Right atrium auricular region (tissue), 2 donors: ENCODE data around the gene HBD. TPM values are rescaled to one million over a fixed set of nuclear protein-coding genes. Genes with fewer than 3 reads are reported as not detected.

Experiments
- DNase-seq: peaks from one replicate; pipeline ENCODE4 v3.0.0-alpha.2; 2019; ENCODE audit warnings: low spot score
- H3K27ac ChIP-seq, 2 donors: fragments of 200-600 bp; sonication (generic); 1 replicate in 1 of 2; 2 replicates in 1 of 2; pipeline ENCODE4 v1.5.1; 2016 to 2019
- H3K27me3 ChIP-seq, 2 donors: fragments of 200-600 bp; sonication (generic); one replicate each; pipeline versions ENCODE4 v1.5.1 to v1.6.0; 2017 to 2019
- H3K36me3 ChIP-seq: fragments of 200-600 bp; sonication (generic); one replicate; pipeline ENCODE4 v1.5.1; 2016
- H3K4me1 ChIP-seq, 2 donors: fragments of 200-600 bp; sonication (generic); one replicate each; pipeline versions ENCODE4 v1.5.1 to v1.6.0; 2017 to 2019
- H3K4me3 ChIP-seq, 2 donors: fragments of 200-600 bp; sonication (generic); 1 replicate in 1 of 2; 2 replicates in 1 of 2; pipeline ENCODE4 v1.5.1; 2017 to 2019; ENCODE audit warnings: mild to moderate bottlenecking in 1 of 2, moderate library complexity in 1 of 2
- H3K9me3 ChIP-seq, 2 donors: fragments of 200-600 bp; sonication (generic); one replicate each; pipeline ENCODE4 v1.5.1; 2019
- total RNA-seq, 2 donors: library from RNA; depleted of rRNA; stranded (reverse); fragments of >200 nt; gene quantifications; one replicate each; pipeline ENCODE4 v1.1.0, GENCODE V29; 2016
- TF ChIP-seq, protein P1 (sequence below), 2 donors: fragments of 200-600 bp; sonication (generic); IDR thresholded peaks; one replicate each; pipeline ENCODE4 v1.5.1; 2019; ENCODE audit warnings: antibody characterized with exemption in 2 of 2

Gene HBD
- total RNA-seq, 2 donors from 2014 or later, result 2.1 to 2.4 TPM

DNA sequence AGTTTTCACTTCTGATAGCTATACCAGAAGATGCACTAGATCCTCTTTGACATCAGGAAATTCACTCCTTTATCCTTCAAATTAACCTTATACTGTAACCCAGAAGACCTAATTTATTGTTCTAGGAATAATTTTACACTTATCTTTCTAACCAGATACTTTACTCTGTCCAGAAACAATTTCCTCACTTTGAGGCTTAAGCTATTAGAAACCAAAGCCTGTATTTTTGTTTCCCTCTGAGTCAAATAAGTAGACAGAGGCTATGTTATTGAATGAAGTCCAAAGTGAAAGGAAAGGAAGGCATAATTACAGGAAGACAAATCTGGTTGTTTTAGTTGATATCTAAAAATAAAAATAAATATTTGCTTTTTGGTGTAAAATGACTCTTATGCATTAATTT lies 36.0 kb downstream of the HBD start:
- Histone ChIP-seq H3K4me1 (no peaks in the 10 kb centered on the region), H3K9me3 (no peaks in the 10 kb centered on the region), H3K27me3 (no peaks in the 10 kb centered on the region), H3K27ac (no peak overlapping the region), H3K4me3 (no peak overlapping the region), H3K36me3 (no peaks in the 10 kb centered on the region)
- TF ChIP-seq, protein P1, sequence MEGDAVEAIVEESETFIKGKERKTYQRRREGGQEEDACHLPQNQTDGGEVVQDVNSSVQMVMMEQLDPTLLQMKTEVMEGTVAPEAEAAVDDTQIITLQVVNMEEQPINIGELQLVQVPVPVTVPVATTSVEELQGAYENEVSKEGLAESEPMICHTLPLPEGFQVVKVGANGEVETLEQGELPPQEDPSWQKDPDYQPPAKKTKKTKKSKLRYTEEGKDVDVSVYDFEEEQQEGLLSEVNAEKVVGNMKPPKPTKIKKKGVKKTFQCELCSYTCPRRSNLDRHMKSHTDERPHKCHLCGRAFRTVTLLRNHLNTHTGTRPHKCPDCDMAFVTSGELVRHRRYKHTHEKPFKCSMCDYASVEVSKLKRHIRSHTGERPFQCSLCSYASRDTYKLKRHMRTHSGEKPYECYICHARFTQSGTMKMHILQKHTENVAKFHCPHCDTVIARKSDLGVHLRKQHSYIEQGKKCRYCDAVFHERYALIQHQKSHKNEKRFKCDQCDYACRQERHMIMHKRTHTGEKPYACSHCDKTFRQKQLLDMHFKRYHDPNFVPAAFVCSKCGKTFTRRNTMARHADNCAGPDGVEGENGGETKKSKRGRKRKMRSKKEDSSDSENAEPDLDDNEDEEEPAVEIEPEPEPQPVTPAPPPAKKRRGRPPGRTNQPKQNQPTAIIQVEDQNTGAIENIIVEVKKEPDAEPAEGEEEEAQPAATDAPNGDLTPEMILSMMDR (IDR thresholded peaks at IDR 0.05), result no peak
- no peak for DNase-seq

DNA sequence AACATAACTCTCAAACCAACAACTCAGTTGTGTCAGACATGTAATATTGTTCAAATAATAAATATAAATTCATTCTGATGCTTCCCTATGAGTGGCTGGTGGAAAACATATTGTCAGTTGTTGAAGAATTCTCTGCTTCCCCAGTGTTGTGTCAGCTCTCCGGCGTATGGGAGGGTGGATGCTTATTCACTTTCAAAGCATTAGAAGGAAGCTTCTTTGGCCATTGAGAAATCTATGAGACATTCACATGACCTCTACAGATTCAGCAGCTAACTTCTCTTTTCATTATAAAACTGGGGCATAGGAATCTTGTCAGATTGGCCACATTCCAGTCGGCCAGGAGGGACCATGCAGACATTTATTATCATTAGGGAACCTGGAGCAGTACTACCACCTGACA lies 36.7 kb downstream of the HBD start:
- Histone ChIP-seq H3K27ac (no peak overlapping the region), H3K4me1 (no peaks in the 10 kb centered on the region), H3K27me3 (no peaks in the 10 kb centered on the region), H3K9me3 (peaks cover 0 to 3% of the 10 kb centered on the region in 2 donors), H3K4me3 (no peak overlapping the region), H3K36me3 (no peaks in the 10 kb centered on the region)
- TF ChIP-seq, protein P1 (IDR thresholded peaks at IDR 0.05), result no peak
- no peak for DNase-seq

DNA sequence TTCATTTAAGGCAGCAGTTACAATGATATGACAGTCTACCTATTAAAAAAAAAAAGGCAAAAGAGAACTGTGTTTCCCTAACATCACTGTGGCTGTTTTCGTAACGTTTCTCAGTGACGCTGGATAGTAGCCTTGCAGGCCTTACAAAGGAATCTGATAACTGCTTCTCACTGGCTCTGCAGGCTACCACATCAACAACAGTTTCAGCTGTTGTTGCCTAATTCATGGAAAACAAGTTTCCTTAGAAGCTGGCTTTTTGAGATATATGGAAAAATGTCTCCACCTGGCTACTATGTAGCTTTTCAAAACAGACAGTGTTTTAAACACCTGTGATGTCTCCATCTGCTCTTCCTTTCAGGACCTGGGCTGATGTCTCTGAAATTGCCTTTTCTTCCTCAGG lies 37.6 kb downstream of the HBD start:
- TF ChIP-seq, protein P1 (IDR thresholded peaks at IDR 0.05), result no peak
- no peak overlapping the region for H3K27ac ChIP-seq
- no peaks in the 10 kb centered on the region for H3K36me3 ChIP-seq
- H3K9me3 ChIP-seq, result peaks cover 0 to 3% of the 10 kb centered on the region in 2 donors
- no peak for DNase-seq
- no peaks in the 10 kb centered on the region for H3K4me1 ChIP-seq
- no peak overlapping the region for H3K4me3 ChIP-seq
- no peaks in the 10 kb centered on the region for H3K27me3 ChIP-seq

DNA sequence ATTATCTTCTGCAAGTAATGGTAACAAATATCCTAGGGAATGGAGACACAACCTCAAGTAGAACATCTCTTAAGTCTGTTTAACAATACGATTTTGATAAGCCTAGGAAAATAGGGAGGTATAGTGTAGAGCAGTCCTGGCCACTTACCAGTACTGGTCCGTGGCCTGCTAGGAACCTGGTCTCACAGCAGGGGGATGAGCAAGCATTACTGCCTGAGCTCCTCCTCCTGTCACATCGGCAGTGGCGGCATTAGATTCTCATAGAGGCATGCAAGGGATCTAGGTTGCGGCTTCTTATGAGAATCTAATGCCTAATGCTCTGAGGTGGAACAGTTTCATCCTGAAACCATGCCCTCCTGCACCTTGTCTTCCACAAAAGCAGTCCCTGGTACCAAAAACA lies 38.2 kb downstream of the HBD start:
- TF ChIP-seq, protein P1 (IDR thresholded peaks at IDR 0.05), result no peak
- Histone ChIP-seq H3K27ac (no peak overlapping the region), H3K4me3 (no peak overlapping the region), H3K36me3 (no peaks in the 10 kb centered on the region), H3K27me3 (no peaks in the 10 kb centered on the region), H3K4me1 (no peaks in the 10 kb centered on the region), H3K9me3 (peaks cover 0 to 3% of the 10 kb centered on the region in 2 donors)
- DNase-seq, result no peak

DNA sequence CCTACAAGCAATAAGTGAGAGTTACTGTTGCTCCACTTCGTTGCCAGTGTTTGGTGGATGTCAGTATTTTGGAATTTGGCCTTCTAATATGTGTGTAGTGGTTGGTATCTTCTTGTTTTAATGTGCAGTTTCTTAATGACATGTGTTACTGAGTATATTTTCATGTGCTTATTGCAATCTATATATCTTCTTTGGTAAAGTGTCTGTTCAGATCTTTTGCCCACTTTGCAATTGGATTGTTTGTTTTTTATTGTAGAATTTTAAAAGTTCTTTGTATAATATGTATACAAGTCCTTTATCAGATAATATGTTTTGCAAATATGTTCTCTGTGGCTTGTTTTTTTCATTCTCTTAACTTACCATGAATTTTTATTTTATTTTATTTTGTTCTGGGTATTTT lies 41.5 kb downstream of the HBD start:
- Histone ChIP-seq H3K27ac (no peak overlapping the region), H3K4me1 (no peaks in the 10 kb centered on the region), H3K4me3 (no peak overlapping the region), H3K36me3 (no peaks in the 10 kb centered on the region), H3K9me3 (peaks cover 3 to 4% of the 10 kb centered on the region in 2 donors), H3K27me3 (no peaks in the 10 kb centered on the region)
- TF ChIP-seq, protein P1 (IDR thresholded peaks at IDR 0.05), result no peak
- DNase-seq, result no peak

DNA sequence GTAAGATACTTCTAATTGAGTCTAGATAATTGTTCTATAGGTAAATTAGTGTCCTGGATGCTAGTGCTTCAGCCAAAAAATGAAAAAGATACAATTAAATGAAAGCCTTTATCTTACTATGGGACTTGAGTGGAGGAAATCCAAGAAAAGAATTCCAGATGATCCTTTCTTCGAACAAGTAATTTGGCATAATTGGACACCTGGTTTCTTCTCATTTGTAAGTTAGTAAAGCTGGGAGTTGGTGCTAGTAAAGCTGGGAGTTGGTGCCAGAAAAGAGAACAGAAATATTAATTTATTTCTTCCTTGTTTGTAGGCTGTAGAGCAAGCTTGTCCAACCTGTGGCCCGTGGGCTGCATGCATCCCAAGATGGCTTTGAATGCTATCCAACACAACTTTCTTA lies 46.1 kb downstream of the HBD start:
- no peak for DNase-seq
- Histone ChIP-seq H3K4me1 (no peaks in the 10 kb centered on the region), H3K27me3 (no peaks in the 10 kb centered on the region), H3K4me3 (no peak overlapping the region), H3K27ac (no peak overlapping the region), H3K9me3 (peaks cover 3 to 4% of the 10 kb centered on the region in 2 donors), H3K36me3 (no peaks in the 10 kb centered on the region)
- TF ChIP-seq, protein P1 (IDR thresholded peaks at IDR 0.05), result no peak
